Measurements from ENCODE around the gene NAPG.
A peak's percentile ranks its signal among the peaks of the same experiment; 100 is the strongest.
"Not testable (repeated sequence)": the region's sequence is repeated elsewhere in the genome, so short reads cannot be mapped to it uniquely, and the experiment has no call there.

NAPG gene

GRCh38 chr18:10563886-10564285, 38.1 kb downstream of the NAPG start:
- TF ChIP-seq CTCF (conservative IDR thresholded peaks at IDR 0.05; ENCODE audit: low read depth), result no peak
- H3K27ac ChIP-seq, result peak overlapping the region; percentile 88
- CTCF ChIA-PET, result no interaction called here
- DNase-seq (ENCODE audit: low spot score), result peak; percentile 44
- POLR2A ChIA-PET (ENCODE audit: low non-redundant PET), result no interaction called here

GRCh38 chr18:10564975-10565773, 39.3 kb downstream of the NAPG start:
- DNase-seq (ENCODE audit: low spot score), result no peak
- CTCF ChIA-PET, result interaction anchor here (0.7 kb wide), 1 partner anchor 589 kb away, joined by 3 read pairs; no protein-coding TSS in a partner anchor
- H3K27ac ChIP-seq, result peak overlapping the region; percentile 88
- TF ChIP-seq CTCF (conservative IDR thresholded peaks at IDR 0.05; ENCODE audit: low read depth), result no peak
- POLR2A ChIA-PET (ENCODE audit: low non-redundant PET), result no interaction called here

GRCh38 chr18:10565835-10566234, 40.0 kb downstream of the NAPG start:
- ChIA-PET POLR2A (ENCODE audit: low non-redundant PET) (no interaction called here), CTCF (no interaction called here)
- H3K27ac ChIP-seq, result no peak overlapping the region
- DNase-seq (ENCODE audit: low spot score), result no peak
- no peak for TF ChIP-seq CTCF (conservative IDR thresholded peaks at IDR 0.05; ENCODE audit: low read depth)

GRCh38 chr18:10566390-10566789, 40.6 kb downstream of the NAPG start:
- no peak for TF ChIP-seq CTCF (conservative IDR thresholded peaks at IDR 0.05; ENCODE audit: low read depth)
- no peak overlapping the region for H3K27ac ChIP-seq
- DNase-seq (ENCODE audit: low spot score), result peak; percentile 21
- POLR2A ChIA-PET (ENCODE audit: low non-redundant PET), result no interaction called here
- CTCF ChIA-PET, result no interaction called here

- CTCF ChIA-PET; H3K27ac ChIP-seq; POLR2A ChIA-PET (ENCODE audit: low non-redundant PET); DNase-seq (ENCODE audit: low spot score): not testable (repeated sequence)
These were observed 44.1 kb downstream of the NAPG start for GRCh38 chr18:10569941-10570340.

GRCh38 chr18:10570622-10571021, 44.8 kb downstream of the NAPG start:
- ChIA-PET CTCF (interaction anchor here (0.6 kb wide), 1 partner anchor 146 kb away, joined by 3 read pairs; no protein-coding TSS in a partner anchor), POLR2A (ENCODE audit: low non-redundant PET) (no interaction called here)
- no peak for DNase-seq (ENCODE audit: low spot score)
- no peak overlapping the region for H3K27ac ChIP-seq
- TF ChIP-seq CTCF (conservative IDR thresholded peaks at IDR 0.05; ENCODE audit: low read depth), result no peak

GRCh38 chr18:10571537-10571936, 45.7 kb downstream of the NAPG start:
- ChIA-PET POLR2A (ENCODE audit: low non-redundant PET) (no interaction called here), CTCF (no interaction called here)
- no peak for DNase-seq (ENCODE audit: low spot score)
- H3K27ac ChIP-seq, result no peak overlapping the region
- no peak for TF ChIP-seq CTCF (conservative IDR thresholded peaks at IDR 0.05; ENCODE audit: low read depth)

GRCh38 chr18:10573261-10573660, 47.4 kb downstream of the NAPG start:
- DNase-seq (ENCODE audit: low spot score); POLR2A ChIA-PET (ENCODE audit: low non-redundant PET); CTCF ChIA-PET; H3K27ac ChIP-seq: not testable (repeated sequence)

- CTCF ChIA-PET; DNase-seq (ENCODE audit: low spot score); POLR2A ChIA-PET (ENCODE audit: low non-redundant PET); H3K27ac ChIP-seq: not testable (repeated sequence)
These were observed 48.6 kb downstream of the NAPG start for GRCh38 chr18:10574412-10574811.

GRCh38 chr18:10577842-10578572, 52.2 kb downstream of the NAPG start:
- H3K27ac ChIP-seq, result peak overlapping the region; percentile 66
- CTCF ChIA-PET; POLR2A ChIA-PET (ENCODE audit: low non-redundant PET); DNase-seq (ENCODE audit: low spot score): not testable (repeated sequence)

Measured in RWPE1 (cell line).